Mesodermal cell (in vitro differentiated cells): ENCODE results near the gene DNAH7.

Experiments
- H3K27ac ChIP-seq: 2 replicates; pipeline ENCODE4 v1.7.0; 2013; ENCODE audit warnings: mild to moderate bottlenecking, low read depth, low read length, moderate library complexity; ENCODE audit not compliant: severe bottlenecking
- H3K36me3 ChIP-seq: 2 replicates; pipeline ENCODE4 v1.7.1; 2013; ENCODE audit warnings: mild to moderate bottlenecking, low read length, moderate library complexity; ENCODE audit not compliant: control insufficient read depth, insufficient read depth
- H3K4me1 ChIP-seq: one replicate; pipeline ENCODE4 v1.7.1; 2013; ENCODE audit warnings: mild to moderate bottlenecking, low read length; ENCODE audit not compliant: insufficient read depth, control insufficient read depth, poor library complexity, severe bottlenecking
- H3K4me3 ChIP-seq: 2 replicates; pipeline ENCODE4 v1.7.0; 2013; ENCODE audit warnings: low read length, control low read depth, mild to moderate bottlenecking; ENCODE audit not compliant: insufficient read depth, poor library complexity, severe bottlenecking; ENCODE audit errors: extremely low read depth
- H3K9me3 ChIP-seq: 2 replicates; pipeline ENCODE4 v1.7.1; 2013; ENCODE audit warnings: mild to moderate bottlenecking, low read length, moderate library complexity; ENCODE audit not compliant: control insufficient read depth
- WGBS, 2 experiments: methylation state at CpG; one replicate each; pipeline ENCODE4 v1.1.5; 2013; ENCODE audit warnings: missing lambda C conversion rate in 2 of 2; ENCODE audit not compliant: insufficient coverage in 2 of 2; 5-methylcytosine and 5-hydroxymethylcytosine counted together

The DNAH7 gene

GRCh38 chr2:195727106-195727505 lies 341.5 kb downstream of the DNAH7 start:
- Histone ChIP-seq H3K4me3 (no peak overlapping the region), H3K27ac (no peak overlapping the region), H3K4me1 (no peaks in the 10 kb centered on the region), H3K36me3 (peaks cover 41% of the 10 kb centered on the region), H3K9me3 (no peaks in the 10 kb centered on the region)
- 92% methylated on average over 2 of the region's 4 CpGs; no CpG with 5 or more reads in 1 of the 2 experiments for WGBS, 2 experiments

DNA sequence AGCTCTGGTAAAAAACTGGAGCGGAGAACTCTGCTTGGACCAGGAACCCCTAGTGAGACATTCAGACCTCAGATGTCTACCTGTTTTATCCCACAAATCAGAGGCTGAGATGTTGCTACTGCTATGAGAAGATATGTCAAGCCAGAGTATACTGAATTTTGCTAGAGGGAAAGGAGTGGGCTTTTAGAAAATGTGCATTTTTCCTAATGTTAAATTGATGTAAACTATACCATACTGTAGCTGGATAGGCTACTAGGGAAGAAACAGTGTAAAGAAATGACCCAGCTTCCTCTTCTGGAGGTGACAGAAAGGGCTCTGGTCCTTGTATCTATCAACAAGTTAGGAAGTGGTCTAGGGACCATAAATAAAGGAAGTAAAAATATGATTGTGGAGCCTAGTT lies 346.6 kb downstream of the DNAH7 start:
- H3K27ac ChIP-seq, result no peak overlapping the region
- H3K4me1 ChIP-seq, result no peaks in the 10 kb centered on the region
- no peak overlapping the region for H3K4me3 ChIP-seq
- peaks cover 22% of the 10 kb centered on the region for H3K36me3 ChIP-seq
- no CpG with 5 or more reads among the region's 1 CpG for WGBS, 2 experiments
- H3K9me3 ChIP-seq, result no peaks in the 10 kb centered on the region

GRCh38 chr2:195721042-195721441 lies 347.6 kb downstream of the DNAH7 start:
- no peak overlapping the region for H3K4me3 ChIP-seq
- no peaks in the 10 kb centered on the region for H3K9me3 ChIP-seq
- H3K36me3 ChIP-seq, result peaks cover 28% of the 10 kb centered on the region
- 100% methylated on average over 1 of the region's 2 CpGs; no CpG with 5 or more reads in 1 of the 2 experiments for WGBS, 2 experiments
- no peaks in the 10 kb centered on the region for H3K4me1 ChIP-seq
- no peak overlapping the region for H3K27ac ChIP-seq

DNA sequence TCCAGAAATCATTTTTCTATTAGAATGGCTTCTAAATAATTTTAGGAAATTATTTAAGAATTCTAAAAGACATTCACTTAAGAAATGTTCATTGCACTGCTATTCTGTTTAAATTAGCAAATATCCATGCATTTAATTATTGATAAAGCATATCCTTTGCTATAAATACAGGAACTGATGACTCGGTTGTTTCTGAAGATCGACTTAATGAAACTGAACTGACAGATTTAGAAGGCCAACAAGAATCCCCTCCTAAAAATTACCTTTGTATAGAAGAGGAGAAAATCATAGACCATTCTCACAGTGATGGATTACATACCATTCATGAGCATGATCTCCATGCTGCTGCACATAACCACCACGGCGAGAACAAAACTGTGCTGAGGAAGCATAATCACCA lies 352.2 kb downstream of the DNAH7 start:
- WGBS, 2 experiments, result no CpG with 5 or more reads among the region's 4 CpGs
- no peak overlapping the region for H3K4me3 ChIP-seq
- no peaks in the 10 kb centered on the region for H3K9me3 ChIP-seq
- H3K36me3 ChIP-seq, result peaks cover 43% of the 10 kb centered on the region
- no peak overlapping the region for H3K27ac ChIP-seq
- H3K4me1 ChIP-seq, result no peaks in the 10 kb centered on the region

DNA sequence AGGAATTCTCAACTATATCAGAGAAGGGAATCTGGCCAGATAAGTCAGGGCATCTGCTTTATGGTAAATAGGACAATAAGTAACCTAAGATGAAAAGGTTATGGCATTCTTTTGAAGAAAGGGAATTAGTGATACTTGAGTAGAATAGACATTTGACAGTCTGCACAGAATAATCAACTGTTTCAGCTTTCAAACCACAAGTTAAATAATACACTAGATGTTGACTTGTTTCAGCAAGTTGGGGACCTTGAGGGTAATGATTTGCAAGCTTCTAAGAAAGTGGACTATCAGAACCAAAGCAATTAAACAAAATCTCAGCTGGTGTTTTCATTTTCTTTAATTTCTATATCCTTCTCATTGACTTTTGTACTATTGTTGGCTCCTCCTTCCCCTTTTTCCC lies 357.2 kb downstream of the DNAH7 start:
- peaks cover 37% of the 10 kb centered on the region for H3K36me3 ChIP-seq
- no peak overlapping the region for H3K27ac ChIP-seq
- no peak overlapping the region for H3K4me3 ChIP-seq
- H3K4me1 ChIP-seq, result no peaks in the 10 kb centered on the region
- no peaks in the 10 kb centered on the region for H3K9me3 ChIP-seq

DNA sequence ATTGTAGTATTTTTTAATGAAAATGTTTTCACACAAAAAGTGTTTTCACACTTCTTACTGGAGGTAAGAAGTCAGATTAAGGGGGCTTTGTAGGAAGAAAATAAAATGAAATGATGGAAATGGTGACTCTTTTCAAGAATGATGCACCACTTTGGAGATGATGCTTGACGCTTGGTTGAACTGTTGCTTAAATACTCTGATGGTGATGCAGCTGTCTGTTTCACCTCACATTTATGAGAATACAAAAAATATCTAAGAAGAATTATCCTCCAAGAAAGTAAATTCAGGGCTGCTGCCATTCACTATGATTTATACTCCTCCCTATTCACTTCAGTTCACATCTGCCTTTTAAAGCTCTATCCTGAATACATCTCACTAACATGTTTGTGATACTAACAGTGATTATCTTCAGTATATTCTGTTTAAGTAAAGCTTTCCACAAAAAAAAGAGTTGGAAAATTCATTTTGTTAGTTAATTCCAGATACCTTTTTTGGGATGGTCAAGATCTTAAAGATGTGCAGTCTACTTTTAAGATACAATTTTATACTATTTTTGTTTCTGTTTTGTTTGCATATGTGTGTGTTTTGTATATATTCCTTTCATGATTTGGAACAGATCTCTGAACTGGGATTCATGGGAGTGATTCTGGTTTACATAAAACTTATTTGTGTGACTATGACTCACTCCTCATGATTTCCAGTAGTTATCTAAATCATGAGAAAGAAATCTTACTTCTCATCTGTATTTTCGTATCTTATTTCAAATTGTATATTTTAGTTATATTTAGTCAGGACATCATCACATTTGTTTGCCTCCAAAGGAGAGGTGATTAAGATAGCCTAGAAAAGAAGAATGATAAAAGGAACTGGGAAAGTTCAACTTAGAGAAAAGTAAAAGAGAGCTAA lies 358.5 kb downstream of the DNAH7 start:
- Histone ChIP-seq H3K27ac (no peak overlapping the region), H3K9me3 (no peaks in the 10 kb centered on the region), H3K4me1 (no peaks in the 10 kb centered on the region), H3K4me3 (no peak overlapping the region), H3K36me3 (peaks cover 33% of the 10 kb centered on the region)
- no CpG with 5 or more reads among the region's 2 CpGs for WGBS, 2 experiments

DNA sequence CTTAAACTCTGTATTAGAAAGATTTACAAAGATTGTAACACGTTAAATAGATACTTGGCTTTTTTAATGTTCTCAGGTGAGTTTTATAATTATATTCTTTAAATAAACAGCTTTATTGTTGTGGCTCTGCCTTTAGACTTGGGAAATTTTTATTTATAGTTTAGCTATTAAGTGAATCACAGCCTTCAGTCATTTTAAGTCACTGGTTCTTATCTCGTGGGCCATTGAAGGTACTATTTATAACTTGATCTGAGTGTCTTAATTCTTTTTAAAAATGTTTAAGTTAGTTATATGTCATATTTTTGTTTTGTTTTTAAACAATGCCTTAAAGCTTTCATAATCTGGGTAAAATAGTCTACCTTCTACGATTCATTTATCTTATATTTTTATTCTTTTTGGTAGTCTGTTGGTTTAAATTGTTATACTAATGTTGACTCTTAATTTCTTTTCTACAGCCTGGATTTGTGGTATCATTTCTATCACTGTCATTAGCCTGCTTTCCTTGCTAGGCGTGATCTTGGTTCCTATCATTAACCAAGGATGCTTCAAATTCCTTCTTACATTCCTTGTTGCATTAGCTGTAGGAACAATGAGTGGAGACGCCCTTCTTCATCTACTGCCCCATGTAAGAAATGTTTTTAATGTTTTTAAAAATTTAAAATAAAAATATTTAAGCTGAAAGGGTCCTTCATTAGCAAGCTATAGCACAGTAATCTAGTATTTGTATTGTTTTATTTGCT lies 362.3 kb downstream of the DNAH7 start:
- Histone ChIP-seq H3K4me3 (no peak overlapping the region), H3K9me3 (no peaks in the 10 kb centered on the region), H3K36me3 (peaks cover 12% of the 10 kb centered on the region), H3K27ac (no peak overlapping the region), H3K4me1 (no peaks in the 10 kb centered on the region)
- WGBS, 2 experiments, result 50 to 60% methylated on average over 1 of the region's 5 CpGs

DNA sequence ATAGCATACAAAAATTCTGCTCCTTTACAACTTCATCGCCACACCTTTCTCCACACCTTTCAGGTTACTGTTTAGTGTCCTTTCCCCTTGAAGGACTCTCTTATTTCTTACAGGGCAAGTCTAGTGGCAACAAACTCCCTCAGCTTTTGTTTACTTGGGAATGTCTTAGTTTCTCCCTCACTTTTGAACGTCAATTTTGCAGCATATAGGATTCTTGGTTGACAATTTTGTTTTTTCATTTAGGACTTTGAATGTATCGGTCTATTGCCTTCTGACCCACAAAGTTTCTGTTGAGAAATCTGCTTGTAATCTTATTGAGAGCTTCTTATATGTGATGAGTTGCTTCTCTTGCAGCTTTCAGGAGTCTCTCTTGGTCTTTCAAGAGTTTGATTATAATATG lies 368.2 kb downstream of the DNAH7 start:
- Histone ChIP-seq H3K4me3 (no peak overlapping the region), H3K4me1 (no peaks in the 10 kb centered on the region), H3K27ac (no peak overlapping the region), H3K9me3 (peaks cover 5% of the 10 kb centered on the region), H3K36me3 (peaks cover 2% of the 10 kb centered on the region)
- 100% methylated on average over 1 of the region's 3 CpGs for WGBS, 2 experiments

DNA sequence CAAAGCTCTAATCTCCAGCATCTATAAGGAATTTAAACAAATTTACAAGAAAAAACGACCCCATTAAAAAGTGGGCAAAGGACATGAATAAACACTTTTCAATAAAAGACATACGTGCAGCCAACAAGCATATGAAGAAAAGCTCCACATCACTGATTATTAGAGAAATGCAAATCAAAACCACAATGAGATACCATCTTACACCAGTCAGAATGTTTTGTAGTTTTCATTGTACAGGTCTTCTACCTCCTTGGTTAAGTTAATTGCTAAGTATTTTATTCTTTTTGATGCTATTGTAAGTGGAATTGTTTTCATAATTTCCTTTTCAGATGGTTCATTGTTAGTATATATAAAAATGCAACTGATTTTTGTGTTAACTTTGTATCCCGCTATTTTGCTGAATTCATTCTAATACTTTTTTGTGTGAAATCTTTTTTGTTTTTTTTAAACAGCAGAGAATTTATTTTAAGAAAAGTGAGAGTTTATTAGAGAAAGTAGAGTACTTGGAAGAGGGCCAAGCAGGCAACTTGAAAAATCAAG lies 370.9 kb downstream of the DNAH7 start:
- Histone ChIP-seq H3K36me3 (peaks cover 9% of the 10 kb centered on the region), H3K27ac (no peak overlapping the region), H3K4me1 (no peaks in the 10 kb centered on the region), H3K9me3 (peaks cover 5% of the 10 kb centered on the region), H3K4me3 (no peak overlapping the region)
- WGBS, 2 experiments, result 67% methylated on average over 1 of the region's 3 CpGs; no CpG with 5 or more reads in 1 of the 2 experiments

DNA sequence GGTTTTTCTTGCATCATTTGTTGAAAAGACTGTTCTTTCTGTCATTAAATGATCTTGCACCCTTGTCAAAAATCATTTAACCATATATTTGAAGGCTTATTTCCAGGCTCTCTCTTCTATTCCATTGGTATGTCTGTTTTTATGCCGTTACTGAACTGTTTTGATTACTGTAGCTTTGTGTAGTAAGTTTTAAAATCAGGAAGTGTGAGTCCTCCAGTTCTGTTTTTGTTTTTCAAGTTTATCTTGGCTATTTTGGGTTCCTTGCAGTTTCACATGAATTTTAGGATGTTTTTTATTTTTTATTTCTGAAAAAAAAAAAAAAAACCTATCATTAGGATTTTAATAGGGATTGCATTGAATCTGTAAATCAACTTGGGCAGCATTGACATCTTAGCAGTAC lies 372.6 kb downstream of the DNAH7 start:
- peaks cover 9% of the 10 kb centered on the region for H3K36me3 ChIP-seq
- no CpG with 5 or more reads among the region's 1 CpG for WGBS, 2 experiments

More for the DNA sequence above, 372.6 kb downstream of the DNAH7 start:
- Histone ChIP-seq H3K27ac (no peak overlapping the region), H3K4me1 (no peaks in the 10 kb centered on the region), H3K9me3 (peaks cover 5% of the 10 kb centered on the region), H3K4me3 (no peak overlapping the region)
